Colonic mucosa (tissue), 4 donors: ENCODE measurements around the gene MBD5. TPM values are rescaled to one million over a fixed set of nuclear protein-coding genes. Genes with fewer than 3 reads are reported as not detected.

Source experiments
- DNase-seq: peaks from one replicate; pipeline ENCODE4 v3.0.0-alpha.2; 2020
- H3K27ac ChIP-seq: fragments of 200-600 bp; one replicate; pipeline ENCODE4 v1.8.0; 2021
- H3K27me3 ChIP-seq: fragments of 200-600 bp; one replicate; pipeline ENCODE4 v1.8.0; 2021
- H3K36me3 ChIP-seq: fragments of 200-600 bp; one replicate; pipeline ENCODE4 v1.8.0; 2021
- H3K4me1 ChIP-seq: fragments of 200-600 bp; one replicate; pipeline ENCODE4 v1.8.0; 2021; ENCODE audit warnings: mild to moderate bottlenecking
- H3K4me3 ChIP-seq: fragments of 200-600 bp; one replicate; pipeline ENCODE4 v1.8.0; 2021
- H3K9ac ChIP-seq, 2 donors: one replicate each; pipeline ENCODE4 v1.7.0; 2013; ENCODE audit warnings: control low read depth in 2 of 2, low read depth in 2 of 2, low read length in 2 of 2
- H3K9me3 ChIP-seq: fragments of 200-600 bp; one replicate; pipeline ENCODE4 v1.8.0; 2021
- CTCF ChIP-seq: fragments of 200-600 bp; IDR thresholded peaks from one replicate; pipeline ENCODE4 v1.8.0; 2022; ENCODE audit warnings: antibody characterized with exemption, mild to moderate bottlenecking
- intact Hi-C: fragments of 100-400 bp; cut with DNase I; formaldehyde crosslinking; loops from one replicate; pipeline ENCODE4 v1.14.1; 2022
- total RNA-seq, 2 donors: library from RNA; stranded (reverse); fragmentation: NEBNext Ultra II Directional in 1 of 2; extraction: Animal tissue kit (Norgen Biotek cat#: 25700) in 1 of 2; gene quantifications; one replicate each; pipeline ENCODE4 v1.2.1, GENCODE V29; 2021
- donor health status: healthy.
- donor health status: DM: no; HTN: no; CAD: no.
- donor health status: DM: no; HTN: no; CAD: no.

MBD5 gene
- total RNA-seq, 2 donors from 2014 or later, result 26.7 to 29.6 TPM

DNA sequence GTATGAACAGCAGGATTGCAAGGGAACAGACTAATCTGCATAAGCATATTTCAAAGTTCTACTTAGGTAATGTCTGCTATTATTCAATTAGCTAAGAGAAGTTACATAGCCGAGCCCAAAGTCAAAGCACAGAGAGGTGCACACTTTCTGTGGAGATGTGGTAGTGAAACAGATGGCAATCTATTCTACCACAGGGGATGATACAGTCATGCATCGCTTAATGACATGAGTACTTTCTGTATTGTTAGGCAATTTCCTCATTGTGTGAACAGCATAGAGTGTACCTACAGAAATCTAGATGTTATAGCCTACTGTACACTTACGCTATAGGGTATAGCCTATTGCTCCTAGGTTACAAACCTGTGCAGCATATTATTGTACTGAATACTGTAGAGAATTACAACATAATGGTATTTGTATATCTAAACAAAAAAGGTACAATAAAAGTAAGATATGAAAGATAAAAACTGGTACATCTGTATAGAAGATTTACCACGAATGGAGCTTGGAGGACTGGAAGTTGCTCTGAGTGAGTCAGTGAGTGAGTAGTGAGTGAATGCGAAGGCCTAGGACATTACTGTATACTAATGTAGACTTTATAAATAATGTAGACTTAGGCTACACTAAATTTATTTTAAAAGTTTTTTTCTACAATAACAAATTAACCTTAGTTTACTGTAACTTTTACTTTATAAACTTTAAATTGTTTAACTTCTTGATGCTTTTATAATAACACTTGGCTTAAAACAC, 197.6 kb downstream of the MBD5 start:
- Histone ChIP-seq H3K4me3 (no peak overlapping the region), H3K27me3 (no peaks in the 10 kb centered on the region), H3K9me3 (no peaks in the 10 kb centered on the region), H3K4me1 (no peaks in the 10 kb centered on the region), H3K36me3 (no peaks in the 10 kb centered on the region), H3K9ac (no peak overlapping the region), H3K27ac (no peak overlapping the region)
- no peak for TF ChIP-seq CTCF
- DNase-seq, result no peak
- intact Hi-C loops, result no loop called here

DNA sequence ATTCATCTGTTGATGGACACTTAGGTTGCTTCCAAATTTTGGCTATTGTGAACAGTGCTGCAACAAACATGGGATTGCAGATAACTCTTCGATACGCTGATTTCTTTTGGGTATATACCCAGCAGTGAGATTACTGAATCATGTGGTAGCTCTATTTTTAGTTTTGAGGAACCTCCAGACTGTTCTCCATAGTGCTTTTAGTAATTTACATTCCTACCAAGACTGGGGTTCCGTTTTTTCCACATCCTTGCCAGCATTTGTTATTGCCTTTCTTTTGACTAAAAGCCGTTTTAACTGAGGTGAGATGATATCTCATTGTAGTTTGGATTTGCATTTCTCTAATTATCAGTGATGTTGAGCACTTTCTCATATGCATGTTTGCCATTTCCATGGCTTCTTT, 200.3 kb downstream of the MBD5 start:
- TF ChIP-seq CTCF, result no peak
- no peaks in the 10 kb centered on the region for H3K9me3 ChIP-seq
- H3K4me1 ChIP-seq, result no peaks in the 10 kb centered on the region
- intact Hi-C loops, result no loop called here
- no peaks in the 10 kb centered on the region for H3K27me3 ChIP-seq
- H3K9ac ChIP-seq, result no peak overlapping the region
- H3K27ac ChIP-seq, result no peak overlapping the region
- no peak overlapping the region for H3K4me3 ChIP-seq
- DNase-seq, result no peak
- no peaks in the 10 kb centered on the region for H3K36me3 ChIP-seq

- no peak for TF ChIP-seq CTCF
- Histone ChIP-seq H3K27ac (no peak overlapping the region), H3K36me3 (no peaks in the 10 kb centered on the region), H3K27me3 (no peaks in the 10 kb centered on the region), H3K9me3 (no peaks in the 10 kb centered on the region), H3K4me3 (no peak overlapping the region), H3K9ac (no peak overlapping the region), H3K4me1 (no peaks in the 10 kb centered on the region)
- intact Hi-C loops, result no loop called here
- DNase-seq, result no peak
Measured at GRCh38 chr2:148221926-148222325, 201.0 kb downstream of the MBD5 start.

DNA sequence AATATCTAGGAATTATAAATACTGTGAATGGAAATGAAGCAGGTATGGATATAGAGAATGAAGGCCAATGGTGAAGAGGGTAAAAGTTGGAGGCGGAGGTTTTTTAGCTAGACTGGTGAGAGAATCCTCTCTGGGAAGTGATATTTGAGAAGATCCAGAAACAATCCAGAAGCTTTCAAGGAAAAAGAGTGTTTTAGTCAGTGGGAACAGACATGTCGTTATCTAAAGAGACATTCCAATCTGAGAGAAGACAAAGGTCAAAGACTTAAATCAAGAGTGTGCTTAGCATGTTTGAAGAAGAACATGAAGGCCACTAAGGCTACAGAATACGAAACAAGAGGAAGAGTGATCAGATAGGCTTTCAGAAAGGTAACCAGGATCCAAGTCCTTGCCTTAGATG, 211.0 kb downstream of the MBD5 start:
- Histone ChIP-seq H3K27ac (no peak overlapping the region), H3K4me3 (no peak overlapping the region), H3K4me1 (no peaks in the 10 kb centered on the region), H3K36me3 (no peaks in the 10 kb centered on the region), H3K9ac (no peak overlapping the region), H3K9me3 (no peaks in the 10 kb centered on the region), H3K27me3 (no peaks in the 10 kb centered on the region)
- TF ChIP-seq CTCF, result no peak
- intact Hi-C loops, result no loop called here
- DNase-seq, result no peak

DNA sequence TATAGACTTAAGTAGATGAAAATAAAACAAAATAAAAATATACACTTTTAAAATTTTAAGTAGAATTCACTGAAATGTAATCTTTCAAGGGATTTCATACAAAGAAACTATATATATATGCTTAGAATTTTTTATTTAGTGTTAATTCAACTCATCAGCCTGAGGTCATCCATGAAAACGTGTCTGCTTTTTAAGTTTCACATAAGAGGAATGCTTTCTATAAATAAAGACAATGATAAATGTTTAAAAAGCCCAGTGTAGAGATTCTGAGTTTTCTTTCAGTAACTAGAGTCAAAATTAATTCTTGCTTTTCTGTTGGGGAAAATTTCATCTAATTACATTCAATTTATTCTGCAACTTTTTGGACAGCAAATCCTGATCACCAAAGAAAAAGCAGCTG, 213.3 kb downstream of the MBD5 start:
- Histone ChIP-seq H3K4me3 (no peak overlapping the region), H3K36me3 (no peaks in the 10 kb centered on the region), H3K9ac (no peak overlapping the region), H3K4me1 (no peaks in the 10 kb centered on the region), H3K27ac (no peak overlapping the region), H3K9me3 (no peaks in the 10 kb centered on the region), H3K27me3 (no peaks in the 10 kb centered on the region)
- TF ChIP-seq CTCF, result no peak
- intact Hi-C loops, result no loop called here
- DNase-seq, result no peak
